SK-N-SH (cell line): Measurements from ENCODE around the gene ANK3.

Experiments
- FOXJ3 ChIP-seq: sonication (generic); formaldehyde crosslinking; IDR thresholded peaks from 2 replicates; pipeline ENCODE4 v1.5.1; 2020; ENCODE audit warnings: mild to moderate bottlenecking, missing genetic modification reagents
- GATA2 ChIP-seq: sonication (generic); formaldehyde crosslinking; IDR thresholded peaks from 2 replicates; pipeline ENCODE4 v1.5.0; 2020; ENCODE audit warnings: mild to moderate bottlenecking, missing genetic modification reagents
- POLR2AphosphoS5 ChIP-seq: IDR thresholded peaks from 2 replicates; pipeline ENCODE4 v1.6.1; 2012; ENCODE audit warnings: low read depth, low read length
- RAD21 ChIP-seq: IDR thresholded peaks from 2 replicates; pipeline ENCODE4 v1.6.1; 2012; ENCODE audit warnings: mild to moderate bottlenecking, low read length
- RCOR1 ChIP-seq: fragments of 150-350 bp; IDR thresholded peaks from 2 replicates; pipeline ENCODE4 v1.6.1; 2017; ENCODE audit warnings: antibody characterized with exemption, low read length
- REST ChIP-seq: IDR thresholded peaks from 2 replicates; pipeline ENCODE4 v1.6.1; 2012; ENCODE audit warnings: mild to moderate bottlenecking, low read depth, low read length, moderate library complexity
- RFX5 ChIP-seq: IDR thresholded peaks from 2 replicates; pipeline ENCODE4 v1.6.1; 2012; ENCODE audit warnings: mild to moderate bottlenecking, improper control_type of control experiment, low read length
- TEAD4 ChIP-seq: IDR thresholded peaks from 2 replicates; pipeline ENCODE4 v1.4.0; 2012; ENCODE audit warnings: mild to moderate bottlenecking, borderline replicate concordance; ENCODE audit not compliant: insufficient read depth
- YY1 ChIP-seq: IDR thresholded peaks from 2 replicates; pipeline ENCODE4 v1.4.0; 2012; ENCODE audit warnings: low read depth, mild to moderate bottlenecking
- TF ChIP-seq, protein P1 (sequence below): fragments of 200-600 bp; sonication (generic); IDR thresholded peaks from 2 replicates; pipeline ENCODE4 v1.6.1; 2017; ENCODE audit warnings: antibody characterized with exemption, mild to moderate bottlenecking, moderate library complexity

DNA sequence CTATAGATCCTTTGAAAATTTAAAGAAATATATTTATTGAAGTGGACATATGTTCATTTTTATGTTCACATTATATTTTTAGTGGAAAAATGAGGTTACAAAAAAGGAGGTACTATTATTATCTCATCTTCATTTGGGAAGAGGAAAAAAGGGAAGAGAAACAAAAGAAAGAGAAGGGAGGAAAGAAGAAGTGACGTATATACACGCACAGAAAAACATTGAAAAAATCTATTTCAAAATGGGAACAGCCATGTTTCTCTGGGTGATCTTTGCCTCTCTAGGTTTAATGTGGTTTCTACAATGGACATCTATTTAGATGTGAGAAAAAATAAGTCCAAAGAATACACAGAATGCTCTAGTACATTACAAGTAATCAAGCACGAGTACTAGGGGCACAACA, 14.8 kb downstream of the ANK3 start:
- TF ChIP-seq GATA2 (no peak), POLR2AphosphoS5 (no peak), TEAD4 (no peak), RCOR1 (no peak), YY1 (no peak), FOXJ3 (CRISPR knock-in tag) (no peak), RFX5 (no peak), REST (no peak), RAD21 (no peak)
- TF ChIP-seq, protein P1, sequence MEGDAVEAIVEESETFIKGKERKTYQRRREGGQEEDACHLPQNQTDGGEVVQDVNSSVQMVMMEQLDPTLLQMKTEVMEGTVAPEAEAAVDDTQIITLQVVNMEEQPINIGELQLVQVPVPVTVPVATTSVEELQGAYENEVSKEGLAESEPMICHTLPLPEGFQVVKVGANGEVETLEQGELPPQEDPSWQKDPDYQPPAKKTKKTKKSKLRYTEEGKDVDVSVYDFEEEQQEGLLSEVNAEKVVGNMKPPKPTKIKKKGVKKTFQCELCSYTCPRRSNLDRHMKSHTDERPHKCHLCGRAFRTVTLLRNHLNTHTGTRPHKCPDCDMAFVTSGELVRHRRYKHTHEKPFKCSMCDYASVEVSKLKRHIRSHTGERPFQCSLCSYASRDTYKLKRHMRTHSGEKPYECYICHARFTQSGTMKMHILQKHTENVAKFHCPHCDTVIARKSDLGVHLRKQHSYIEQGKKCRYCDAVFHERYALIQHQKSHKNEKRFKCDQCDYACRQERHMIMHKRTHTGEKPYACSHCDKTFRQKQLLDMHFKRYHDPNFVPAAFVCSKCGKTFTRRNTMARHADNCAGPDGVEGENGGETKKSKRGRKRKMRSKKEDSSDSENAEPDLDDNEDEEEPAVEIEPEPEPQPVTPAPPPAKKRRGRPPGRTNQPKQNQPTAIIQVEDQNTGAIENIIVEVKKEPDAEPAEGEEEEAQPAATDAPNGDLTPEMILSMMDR: no peak
